HG03066 (cell line): Measurements from ENCODE around the gene VPS13D.
"Not testable (repeated sequence)": the region's sequence is repeated elsewhere in the genome, so short reads cannot be mapped to it uniquely, and the experiment has no call there.

Source experiments
- ATAC-seq: cut with Tn5 transposase; IDR thresholded peaks from one replicate; pipeline ENCODE4 v1.9.1; 2021; ENCODE audit warnings: low read depth; ENCODE audit not compliant: unreplicated experiment

Gene VPS13D

DNA sequence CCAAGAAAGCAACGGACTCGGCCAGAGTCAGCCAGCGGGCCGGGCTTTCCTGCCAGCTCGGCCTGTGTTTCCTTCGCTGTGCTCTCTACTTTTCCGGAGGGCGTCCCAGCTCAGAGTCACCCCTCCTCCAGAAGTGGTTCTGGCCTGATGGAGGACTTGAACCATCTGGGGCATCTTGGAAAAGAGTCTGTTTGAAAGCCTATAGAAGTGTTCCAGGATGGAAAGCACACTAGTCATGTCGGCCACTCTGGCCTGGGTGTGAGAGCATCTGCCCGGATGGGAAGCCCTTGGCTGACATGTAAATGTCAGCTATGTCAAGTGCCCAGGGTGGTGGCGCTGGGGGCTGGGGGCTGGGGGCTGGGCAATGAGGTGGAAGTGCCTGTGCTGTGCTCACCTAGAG is 274.8 kb downstream of the VPS13D start:
- no peak for ATAC-seq

DNA sequence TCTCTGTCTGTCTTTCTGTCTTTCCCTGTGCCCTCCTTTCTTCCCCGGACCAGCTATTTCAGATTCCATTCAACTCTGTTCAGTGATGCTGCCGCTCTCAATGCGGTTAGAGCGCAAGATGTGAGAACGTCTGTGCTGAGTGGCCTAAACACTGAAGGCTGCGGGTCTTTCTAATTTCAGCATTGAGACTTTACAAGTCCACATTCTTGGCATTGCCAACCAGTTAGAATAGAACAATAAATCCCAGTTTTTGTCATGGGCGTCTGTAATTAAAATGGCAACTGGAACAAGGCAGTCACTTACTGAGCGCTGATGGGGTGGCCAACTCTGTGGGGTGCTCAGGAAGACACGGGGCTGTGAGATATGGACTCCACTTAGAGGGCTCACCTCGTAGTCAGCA is 275.4 kb downstream of the VPS13D start:
- no peak for ATAC-seq

DNA sequence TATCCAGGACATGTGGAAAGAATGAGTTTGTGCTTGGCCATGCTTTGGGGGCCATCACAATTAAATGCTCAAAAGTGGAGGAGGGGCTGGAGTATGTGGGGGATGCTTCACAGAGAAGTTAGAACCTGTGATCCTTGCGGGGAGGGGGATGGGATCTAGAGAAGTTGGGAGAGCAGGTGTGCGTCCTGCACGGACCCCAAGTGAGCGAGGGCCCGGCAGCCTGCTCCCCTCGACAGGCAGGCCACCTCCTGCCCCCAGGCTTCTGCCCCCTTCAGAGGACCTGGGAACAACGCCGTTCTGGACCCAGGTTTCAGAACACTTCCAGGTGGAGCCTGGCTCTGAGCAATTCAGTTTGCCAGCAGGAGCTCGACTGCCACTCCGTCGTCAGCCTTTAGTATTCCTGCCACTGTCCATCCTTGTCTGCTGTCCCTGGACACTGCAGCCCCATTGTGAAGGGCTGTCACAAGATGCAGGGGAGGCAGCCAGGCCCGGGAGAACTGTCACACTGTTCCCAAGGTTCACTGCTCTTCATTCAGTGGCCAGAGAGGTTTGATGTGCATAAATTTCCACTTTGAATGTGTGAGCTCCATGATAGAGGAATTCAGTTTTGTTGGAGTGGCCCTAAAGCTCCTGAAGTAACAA is 275.9 kb downstream of the VPS13D start:
- no peak for ATAC-seq

DNA sequence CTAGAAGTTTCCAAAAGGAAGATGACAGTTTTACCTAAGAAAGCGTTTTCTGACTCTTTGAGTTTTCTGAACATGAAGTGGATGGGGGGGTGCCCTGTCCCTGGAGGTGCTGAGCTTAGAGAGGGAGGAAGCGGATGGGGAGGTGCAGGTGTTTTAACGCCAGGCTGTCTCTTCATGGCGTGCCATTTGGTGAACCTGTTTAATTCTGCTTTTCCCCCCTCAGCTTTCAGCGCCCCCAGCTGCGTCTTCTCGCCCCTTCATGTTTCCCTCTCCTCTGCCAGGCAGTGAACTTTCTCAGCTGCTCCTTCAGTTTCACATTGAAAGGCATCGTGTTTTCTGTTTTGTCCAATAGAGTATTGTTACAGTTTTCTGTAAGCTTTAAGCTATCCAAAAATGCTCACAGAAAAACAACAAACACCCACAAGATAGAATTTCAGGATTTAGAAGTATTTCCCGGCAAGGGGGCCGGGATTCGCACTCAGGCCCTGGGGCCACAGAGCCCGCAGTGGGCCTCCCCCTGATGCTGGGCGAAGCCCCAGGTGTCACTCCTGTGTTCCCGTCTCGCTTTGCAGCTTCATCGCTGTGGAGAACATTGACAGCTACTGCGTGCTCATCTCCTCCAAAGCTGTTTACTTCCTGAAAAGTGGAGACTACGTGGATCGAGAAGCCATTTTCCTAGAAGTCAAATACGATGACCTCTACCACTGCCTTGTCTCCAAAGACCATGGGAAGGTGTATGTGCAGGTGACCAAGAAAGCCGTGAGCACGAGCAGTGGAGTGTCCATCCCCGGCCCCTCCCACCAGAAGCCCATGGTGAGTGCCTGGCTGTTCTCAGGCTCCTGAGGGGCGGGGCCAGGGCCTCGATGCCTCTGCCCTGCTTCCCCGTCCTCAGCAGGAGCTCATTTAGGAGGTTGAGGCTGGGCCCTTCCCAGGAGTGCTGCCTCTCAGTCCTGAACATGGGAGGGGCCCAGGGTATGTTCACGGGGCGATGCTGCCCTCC is 276.8 kb downstream of the VPS13D start:
- no peak for ATAC-seq

DNA sequence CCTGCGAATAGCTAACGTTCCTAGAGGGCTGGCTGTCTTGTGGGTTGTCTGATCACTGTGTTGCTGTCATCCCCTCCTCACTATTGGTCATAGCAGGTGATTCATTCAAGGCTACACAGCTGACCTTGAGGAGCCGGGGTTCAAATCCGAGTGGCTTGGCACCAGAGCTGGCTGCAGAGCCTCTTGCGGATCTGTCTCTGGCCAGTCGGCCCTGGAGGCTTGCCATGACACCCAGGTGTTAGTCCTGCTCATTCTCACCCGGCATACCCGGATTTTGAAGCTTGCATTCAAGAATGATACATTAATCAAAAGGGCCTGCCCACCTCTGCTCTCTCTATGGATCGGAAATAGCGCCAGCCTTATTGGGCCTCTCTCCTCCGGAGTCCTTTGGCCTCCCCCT is 277.8 kb downstream of the VPS13D start:
- ATAC-seq, result no peak

DNA sequence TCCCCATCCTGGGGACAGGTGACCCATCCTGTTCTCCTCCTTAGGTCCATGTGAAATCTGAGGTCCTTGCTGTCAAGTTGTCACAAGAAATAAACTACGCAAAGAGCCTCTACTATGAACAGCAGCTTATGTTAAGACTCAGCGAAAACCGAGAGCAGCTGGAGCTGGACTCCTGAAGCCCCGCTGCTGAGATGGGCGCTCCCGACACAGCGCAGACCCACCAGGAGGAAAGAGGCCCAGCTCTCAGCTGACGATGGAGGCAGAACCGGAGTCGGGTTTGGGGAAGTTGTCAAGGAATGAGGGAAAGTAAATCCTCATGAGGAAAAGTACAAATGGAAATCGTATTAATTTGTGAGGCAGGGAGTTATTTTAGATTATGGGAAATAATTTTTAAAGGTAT is 279.0 kb downstream of the VPS13D start:
- ATAC-seq, result no peak

DNA sequence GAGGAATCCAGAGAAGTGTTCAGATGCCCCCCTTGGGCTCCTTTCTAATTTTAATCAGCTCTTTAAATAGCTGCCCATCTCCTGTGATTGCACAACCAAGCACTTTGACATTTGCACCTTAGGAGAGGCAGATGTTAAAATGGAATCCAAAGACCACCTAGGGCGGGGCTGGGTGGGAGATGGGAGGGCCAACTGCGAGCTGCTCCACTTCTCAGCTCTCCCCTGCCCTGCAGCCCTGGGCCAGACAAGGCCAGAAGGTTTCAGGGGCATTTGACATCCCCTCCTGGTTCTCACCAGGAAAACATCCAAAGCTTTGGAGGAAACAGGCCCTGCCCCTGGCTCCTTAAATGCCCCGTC is 281.3 kb downstream of the VPS13D start:
- no peak for ATAC-seq

DNA sequence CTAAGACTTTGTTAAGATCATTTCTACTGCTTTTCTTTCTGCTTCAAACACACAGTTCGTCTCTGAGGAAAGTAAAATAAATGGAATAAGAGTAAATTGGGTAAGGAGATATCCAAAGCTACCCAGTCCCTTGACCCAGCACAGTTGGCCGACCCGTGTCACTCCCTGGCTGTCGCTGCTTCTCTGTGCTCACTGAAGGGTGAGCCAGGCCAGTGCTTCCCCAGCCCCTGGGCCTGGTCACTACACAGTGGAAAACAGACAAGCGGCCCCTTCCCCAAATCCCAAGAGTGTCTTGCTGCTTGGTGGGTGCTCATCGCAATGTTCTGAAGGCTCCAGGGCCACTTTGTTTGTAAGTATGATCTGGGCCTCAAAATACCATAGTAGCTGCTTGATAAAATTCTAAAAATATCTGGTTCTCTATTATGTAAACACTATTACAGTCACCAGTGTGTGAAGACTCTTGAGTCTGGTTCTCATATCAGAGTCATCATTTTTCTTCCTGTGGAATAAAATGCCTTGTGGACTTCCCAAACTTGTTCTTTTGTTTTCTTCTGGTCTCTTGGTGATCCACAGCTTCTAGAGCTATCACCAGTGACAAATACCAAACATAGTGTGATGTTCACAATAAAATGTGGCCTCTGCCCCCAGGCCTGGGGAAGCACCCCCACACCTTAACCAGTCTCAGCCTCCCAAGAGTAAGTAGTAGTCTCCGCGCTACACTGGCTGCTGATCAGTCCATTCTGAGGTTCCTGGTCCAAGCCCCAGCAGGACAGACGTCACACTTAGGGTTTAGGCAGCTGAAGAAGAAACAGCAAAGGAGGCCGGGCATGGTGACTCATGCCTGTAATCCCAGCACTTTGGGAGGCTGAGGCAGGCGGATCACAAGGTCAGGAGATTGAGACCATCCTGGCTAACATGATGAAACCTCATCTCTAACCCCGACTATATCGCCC is 282.0 kb downstream of the VPS13D start:
- no peak for ATAC-seq

DNA sequence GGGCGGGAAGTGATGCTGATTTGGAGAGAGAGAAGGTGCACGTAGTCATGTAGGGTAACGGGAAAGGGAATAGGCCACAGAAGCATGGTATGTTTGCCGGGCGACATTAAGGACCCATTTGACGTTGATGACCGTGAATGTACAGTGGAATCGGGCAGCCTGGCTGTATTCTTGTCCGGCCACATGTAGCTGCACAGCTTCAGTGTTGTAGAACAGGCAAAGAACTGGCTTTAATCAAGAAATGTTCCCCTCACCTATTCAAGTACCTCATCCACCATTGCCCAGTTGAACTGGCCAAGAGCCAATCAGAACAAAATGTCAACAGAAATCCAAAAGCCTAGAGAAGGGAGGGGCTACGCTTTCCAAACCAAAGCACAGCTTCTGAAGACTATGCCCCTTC is 283.4 kb downstream of the VPS13D start:
- ATAC-seq, result no peak

DNA sequence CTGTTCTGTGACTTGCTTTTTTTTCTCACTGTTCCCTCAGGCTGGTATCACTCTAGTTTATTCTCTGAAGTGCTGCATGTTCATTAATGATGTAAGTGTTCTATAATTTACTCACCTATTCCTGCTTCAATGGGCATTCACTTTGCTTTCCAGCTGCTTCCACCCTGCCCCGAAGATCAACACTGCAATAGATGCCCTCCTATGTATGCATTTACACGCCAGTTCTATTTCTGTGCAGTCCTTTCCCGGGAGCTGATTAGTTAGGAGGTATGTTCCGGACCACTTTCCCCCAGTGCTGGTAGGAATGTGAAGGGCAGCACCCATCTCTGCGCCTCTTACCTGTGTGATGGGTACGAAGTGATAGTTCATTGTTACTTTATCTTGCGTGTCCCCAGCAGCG is 284.8 kb downstream of the VPS13D start:
- ATAC-seq, result no peak

DNA sequence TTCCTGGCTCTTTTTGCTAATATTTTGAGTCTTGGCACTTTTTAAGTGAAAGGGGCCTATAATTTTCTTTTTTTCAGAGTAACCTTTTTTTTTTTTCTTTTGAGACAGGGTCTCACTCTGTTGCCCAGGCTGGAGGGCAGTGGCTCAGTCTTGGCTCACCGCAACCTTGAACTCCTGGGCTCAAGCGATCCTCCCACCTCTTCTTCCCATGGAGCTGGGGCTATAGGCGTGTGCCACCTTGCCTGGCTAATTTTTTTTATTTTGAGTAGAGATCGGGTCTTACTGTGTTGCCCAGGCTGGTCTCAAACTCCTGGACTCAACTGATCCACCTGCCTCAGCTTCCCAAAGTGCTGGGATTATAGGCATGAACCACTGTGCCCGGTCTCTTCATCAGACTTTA is 285.4 kb downstream of the VPS13D start:
- ATAC-seq, result no peak

DNA sequence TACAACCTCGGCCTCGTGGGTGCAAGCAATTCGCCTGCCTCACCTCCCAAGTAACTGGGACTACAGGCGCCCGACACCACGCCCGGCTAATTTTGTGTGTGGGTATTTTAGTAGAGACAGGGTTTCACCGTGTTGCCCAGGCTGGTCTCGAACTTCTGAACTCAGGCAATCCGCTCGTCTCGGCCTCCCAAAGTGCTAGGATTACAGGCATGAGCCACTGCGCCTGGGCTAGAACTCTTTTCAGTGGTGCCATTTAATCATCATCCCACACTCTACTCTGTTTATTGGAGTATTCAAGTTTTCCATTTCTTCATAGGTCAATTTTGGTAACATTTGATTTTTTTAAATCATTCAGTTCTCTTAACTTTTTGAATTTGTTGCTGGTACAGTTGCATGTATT is 286.9 kb downstream of the VPS13D start:
- no peak for ATAC-seq

DNA sequence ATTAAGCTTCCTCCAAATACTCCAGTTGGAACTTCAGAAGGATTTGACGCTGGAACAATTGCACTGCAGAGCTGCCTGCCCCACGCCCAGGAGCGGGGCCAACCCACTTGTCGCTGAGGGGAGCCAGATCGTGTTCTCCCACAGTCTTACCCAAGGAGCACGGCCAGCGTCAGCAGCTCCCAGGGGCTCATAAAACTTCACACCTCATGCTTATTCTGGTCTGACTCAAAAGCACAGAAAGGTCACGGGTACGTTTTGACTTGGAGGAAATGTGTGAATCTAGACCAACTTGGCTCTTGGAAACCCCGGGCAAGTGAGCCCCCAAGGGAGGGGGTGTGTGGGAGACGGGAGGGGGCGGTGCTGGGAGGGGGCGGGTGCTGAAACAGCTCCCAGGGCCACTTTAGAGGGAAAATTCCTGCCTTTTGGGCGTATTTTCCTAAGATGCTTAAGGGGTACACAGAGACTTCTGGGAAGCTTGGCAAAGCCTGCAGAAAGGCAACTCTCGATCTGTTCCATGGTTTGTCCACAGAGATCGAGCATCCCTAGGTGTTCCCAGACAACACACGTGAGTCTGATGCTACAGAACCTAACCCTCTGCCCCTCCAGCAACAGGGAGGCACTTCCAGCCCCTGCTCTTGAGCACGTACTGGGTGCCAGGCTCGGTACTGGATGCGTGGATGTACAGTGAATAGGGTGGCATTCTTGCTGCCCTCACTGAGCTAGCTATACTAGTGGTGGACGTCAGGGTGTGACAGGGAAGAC is 289.3 kb downstream of the VPS13D start:
- ATAC-seq, result no peak

DNA sequence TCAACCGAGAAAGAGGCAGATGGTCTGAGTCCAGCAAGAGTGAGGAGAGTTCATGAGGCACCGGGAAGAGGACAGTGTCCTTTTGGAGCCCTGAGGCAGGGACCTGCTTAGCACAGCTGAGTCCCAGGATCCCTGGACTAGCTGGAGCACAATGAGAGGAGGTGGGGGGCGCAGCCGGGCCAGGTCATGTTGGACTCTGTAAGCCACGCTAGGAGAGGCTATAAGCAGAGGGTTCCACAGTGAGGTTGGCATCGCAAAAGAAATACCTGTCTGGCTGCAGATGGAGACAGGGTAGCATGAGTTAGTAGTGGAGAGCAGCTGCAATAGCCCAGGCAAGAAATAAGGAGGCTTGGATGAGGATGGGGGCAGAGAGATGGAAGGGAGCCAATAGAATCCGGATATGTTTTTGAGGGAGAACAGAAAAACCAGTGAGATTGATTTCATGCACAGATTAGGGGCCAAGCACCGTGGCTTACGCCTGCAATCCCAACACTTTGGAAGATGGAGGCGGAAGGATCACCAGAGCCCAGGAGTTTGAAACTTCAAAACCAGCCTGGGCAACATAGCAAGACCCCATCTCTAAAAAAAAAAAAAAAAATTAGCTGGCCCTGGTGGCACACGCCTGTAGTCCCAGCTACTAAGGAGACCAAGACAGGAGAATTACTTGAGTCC is 290.0 kb downstream of the VPS13D start:
- ATAC-seq, result no peak

DNA sequence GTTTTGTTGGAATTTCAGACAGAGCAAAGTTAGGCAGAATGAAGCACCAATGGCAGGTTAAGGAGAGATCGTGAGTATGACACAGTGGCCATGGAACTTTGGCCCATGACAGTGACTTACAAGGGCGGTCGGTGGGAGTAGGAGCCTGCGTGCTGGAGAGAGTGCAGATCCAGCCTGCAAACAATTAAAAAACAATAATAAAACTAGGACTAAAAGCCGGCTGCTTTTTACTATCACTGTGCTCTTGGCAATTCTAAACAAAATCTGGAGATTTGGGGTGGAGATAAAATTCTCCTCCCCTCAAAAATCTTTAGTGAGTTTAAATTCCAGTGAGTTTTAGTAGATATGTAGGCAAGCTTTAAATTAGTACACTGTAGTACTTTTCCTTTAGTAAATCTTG is 291.3 kb downstream of the VPS13D start:
- no peak for ATAC-seq

DNA sequence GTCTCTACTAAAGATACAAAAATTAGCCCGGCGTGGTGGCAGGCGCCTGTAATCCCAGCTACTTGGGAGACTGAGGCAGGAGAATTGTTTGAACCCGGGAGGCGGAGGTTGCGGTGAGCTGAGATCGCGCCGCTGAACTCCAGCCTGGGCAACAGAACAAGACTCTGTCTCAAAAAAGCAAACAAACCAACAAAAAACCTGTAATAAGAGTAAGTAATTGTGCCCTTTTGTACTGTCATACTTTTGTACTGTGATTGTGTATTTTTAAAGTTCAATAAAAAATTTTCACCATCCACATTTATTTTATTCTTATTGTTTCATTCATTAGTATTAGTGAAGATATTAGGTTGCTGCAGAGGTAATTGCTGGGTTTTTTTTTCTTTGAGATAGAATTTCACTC is 292.9 kb downstream of the VPS13D start:
- not testable (repeated sequence) for ATAC-seq

DNA sequence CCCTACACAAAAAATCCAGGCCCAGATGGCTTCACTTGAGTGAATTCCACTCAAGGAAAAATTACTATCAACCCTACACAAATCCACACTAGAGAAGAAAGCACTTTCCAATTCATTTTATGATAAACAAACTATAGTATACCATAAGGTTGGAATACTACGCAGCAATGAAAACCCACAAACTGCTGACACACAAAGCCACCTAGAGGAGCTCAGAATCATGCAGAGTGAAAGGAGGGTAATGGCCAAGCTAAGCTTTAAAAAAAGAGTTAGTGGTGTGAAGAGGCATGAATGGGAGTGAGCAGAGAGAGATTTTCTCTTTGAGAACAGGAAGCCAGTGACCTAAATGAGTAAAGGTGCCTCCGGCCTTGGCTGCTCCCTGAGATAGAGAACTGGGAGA is 294.4 kb downstream of the VPS13D start:
- no peak for ATAC-seq

DNA sequence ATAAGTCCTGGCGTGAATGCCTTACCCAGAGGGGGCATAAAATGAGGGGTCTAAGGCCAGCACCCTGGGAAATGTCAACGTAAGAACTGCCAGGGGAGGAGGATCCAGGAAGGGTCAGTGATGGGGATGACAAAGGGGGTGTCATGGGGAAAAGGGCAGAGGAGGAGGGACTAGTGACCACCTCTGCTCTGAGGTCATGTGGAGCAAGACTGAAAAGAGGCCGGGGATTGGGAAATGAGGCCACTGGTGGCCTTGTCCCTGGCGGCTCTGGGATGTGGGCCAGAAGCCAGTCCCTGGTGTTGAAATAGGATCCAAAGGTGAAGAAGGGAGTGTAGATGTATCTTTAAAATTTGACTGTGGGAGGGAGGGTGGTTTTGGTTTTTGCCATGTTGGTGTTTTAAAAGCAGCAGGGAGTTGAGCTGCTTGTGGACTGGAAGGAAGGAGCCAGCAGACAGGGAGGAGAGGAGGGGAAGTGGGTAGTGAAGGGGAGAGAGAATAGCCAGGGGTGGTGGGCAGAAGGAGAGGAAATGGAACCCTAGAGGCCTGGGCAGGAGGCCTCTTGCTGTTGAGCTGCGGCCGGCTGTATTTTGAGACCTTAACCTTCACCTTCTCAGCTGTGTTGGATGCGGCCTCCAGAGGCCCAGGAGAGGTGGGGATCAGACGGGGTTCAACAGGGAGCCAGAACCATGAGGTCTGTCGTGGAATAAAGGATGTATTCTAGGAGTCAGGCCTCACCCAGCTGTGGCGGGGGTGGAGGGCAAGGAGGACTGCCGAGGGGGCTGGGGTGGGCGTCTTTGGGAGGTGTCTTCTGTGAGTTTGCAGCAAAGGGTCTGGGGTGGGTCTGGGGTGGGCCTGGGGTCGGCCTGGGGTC is 295.7 kb downstream of the VPS13D start:
- no peak for ATAC-seq

DNA sequence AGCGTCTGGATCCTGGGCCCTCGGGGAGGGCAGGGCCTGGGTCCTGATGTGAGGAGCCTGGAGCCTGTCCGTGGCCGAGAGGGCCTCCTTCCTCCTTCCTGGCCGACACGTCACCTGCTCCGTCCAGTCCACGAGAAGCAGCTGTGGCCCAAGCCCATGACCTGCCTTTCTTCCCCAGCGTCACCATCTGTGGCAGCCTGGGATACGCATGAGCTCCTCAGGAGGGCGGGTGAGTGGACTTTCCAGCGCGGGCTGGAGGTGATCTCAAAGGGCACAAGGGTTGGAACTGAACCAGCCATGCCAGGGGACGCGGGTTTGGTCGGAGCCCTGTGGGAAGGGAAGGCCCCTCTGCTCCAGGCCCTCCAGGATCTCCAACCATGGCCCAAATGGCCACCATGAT is 297.7 kb downstream of the VPS13D start:
- ATAC-seq, result no peak
